ENCODE data around the gene DDHD1.

GRCh38 chr14:53034688-53035230 lies 118.4 kb downstream of the DDHD1 start:
- TF ChIP-seq, protein P1, sequence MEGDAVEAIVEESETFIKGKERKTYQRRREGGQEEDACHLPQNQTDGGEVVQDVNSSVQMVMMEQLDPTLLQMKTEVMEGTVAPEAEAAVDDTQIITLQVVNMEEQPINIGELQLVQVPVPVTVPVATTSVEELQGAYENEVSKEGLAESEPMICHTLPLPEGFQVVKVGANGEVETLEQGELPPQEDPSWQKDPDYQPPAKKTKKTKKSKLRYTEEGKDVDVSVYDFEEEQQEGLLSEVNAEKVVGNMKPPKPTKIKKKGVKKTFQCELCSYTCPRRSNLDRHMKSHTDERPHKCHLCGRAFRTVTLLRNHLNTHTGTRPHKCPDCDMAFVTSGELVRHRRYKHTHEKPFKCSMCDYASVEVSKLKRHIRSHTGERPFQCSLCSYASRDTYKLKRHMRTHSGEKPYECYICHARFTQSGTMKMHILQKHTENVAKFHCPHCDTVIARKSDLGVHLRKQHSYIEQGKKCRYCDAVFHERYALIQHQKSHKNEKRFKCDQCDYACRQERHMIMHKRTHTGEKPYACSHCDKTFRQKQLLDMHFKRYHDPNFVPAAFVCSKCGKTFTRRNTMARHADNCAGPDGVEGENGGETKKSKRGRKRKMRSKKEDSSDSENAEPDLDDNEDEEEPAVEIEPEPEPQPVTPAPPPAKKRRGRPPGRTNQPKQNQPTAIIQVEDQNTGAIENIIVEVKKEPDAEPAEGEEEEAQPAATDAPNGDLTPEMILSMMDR (IDR thresholded peaks at IDR 0.05; ENCODE audit: poor library complexity) = no peak
- TF ChIP-seq EZH2phosphoT487 (IDR thresholded peaks at IDR 0.05; ENCODE audit: low read depth, severe bottlenecking, unreplicated experiment) (no peak), EZH2 (IDR thresholded peaks at IDR 0.05; ENCODE audit: borderline replicate concordance) (no peak)
